ENCODE measurements around the gene OR7G3.

DNA sequence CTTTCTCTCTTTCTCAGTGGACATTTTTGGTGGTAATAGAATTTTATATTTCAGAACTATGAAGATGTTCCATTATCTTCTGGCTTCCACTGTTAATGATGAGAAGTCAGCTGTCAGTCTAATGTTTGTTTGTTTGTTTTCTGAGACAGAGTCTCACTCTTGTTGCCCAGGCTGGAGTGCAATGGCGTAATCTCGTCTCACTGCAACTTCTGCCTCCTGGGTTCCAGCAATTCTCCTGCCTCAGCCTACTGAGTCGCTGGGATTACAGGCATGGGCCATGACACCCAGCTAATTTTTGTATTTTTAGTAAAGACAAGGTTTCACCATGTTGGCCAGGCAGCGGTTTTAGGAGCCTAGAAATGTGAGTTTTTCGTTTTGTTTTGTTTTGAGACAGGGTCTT is 18.2 kb upstream of the OR7G3 start:
- TF ChIP-seq, protein P1, sequence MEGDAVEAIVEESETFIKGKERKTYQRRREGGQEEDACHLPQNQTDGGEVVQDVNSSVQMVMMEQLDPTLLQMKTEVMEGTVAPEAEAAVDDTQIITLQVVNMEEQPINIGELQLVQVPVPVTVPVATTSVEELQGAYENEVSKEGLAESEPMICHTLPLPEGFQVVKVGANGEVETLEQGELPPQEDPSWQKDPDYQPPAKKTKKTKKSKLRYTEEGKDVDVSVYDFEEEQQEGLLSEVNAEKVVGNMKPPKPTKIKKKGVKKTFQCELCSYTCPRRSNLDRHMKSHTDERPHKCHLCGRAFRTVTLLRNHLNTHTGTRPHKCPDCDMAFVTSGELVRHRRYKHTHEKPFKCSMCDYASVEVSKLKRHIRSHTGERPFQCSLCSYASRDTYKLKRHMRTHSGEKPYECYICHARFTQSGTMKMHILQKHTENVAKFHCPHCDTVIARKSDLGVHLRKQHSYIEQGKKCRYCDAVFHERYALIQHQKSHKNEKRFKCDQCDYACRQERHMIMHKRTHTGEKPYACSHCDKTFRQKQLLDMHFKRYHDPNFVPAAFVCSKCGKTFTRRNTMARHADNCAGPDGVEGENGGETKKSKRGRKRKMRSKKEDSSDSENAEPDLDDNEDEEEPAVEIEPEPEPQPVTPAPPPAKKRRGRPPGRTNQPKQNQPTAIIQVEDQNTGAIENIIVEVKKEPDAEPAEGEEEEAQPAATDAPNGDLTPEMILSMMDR (conservative IDR thresholded peaks at IDR 0.05; ENCODE audit: low read depth, low read length): no peak
- no peak for TF ChIP-seq EZH2 (IDR thresholded peaks at IDR 0.05; ENCODE audit: borderline replicate concordance, low read depth, low read length, poor library complexity, severe bottlenecking)
